ENCODE results near the gene MRPL12.
"Not testable (repeated sequence)": the region's sequence is repeated elsewhere in the genome, so short reads cannot be mapped to it uniquely, and the experiment has no call there.

Gene MRPL12

DNA sequence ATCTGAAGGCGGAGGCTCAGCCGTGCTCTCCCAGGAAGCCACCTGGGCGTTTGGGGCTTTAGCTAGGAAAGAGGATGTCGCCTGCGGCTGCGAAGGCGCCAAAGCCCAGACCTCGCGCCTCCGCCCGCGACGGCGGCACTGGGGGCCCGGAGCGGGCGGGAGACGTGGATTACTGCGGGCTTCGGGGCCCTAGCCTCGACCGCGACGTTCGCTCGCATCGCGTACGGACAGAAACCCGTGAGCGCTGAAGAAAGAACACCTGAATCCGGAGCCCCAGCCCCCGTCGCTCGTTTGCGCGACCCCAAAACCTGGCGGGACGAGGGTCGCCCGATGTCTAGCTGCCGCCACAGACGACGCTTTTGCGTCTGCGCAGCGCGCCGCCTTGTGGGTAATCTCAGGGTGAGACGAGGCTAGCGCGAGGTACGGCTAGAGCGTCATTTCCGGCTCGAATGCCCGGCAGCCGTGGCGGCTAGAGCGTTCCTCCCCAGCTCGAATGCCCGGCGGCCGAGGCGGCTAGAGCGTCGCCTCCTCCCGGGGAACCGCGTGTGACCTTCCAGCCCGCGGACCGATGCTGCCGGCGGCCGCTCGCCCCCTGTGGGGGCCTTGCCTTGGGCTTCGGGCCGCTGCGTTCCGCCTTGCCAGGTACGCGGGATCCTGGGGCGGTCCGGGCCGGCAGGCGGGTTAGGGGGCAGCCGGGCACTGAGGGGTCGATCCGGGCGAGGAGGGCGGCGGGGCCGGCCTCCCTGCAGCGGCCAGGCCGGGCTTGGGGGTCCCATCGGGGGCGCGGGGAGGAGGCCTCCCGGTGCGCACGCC lies at the start of gene MRPL12:
MRPL12 (plus strand) TSS at position 434 of the 813 bp plus-strand sequence; CDS start at position 569, 135 bp downstream.
- peak; percentile 98 for DNase-seq

DNA sequence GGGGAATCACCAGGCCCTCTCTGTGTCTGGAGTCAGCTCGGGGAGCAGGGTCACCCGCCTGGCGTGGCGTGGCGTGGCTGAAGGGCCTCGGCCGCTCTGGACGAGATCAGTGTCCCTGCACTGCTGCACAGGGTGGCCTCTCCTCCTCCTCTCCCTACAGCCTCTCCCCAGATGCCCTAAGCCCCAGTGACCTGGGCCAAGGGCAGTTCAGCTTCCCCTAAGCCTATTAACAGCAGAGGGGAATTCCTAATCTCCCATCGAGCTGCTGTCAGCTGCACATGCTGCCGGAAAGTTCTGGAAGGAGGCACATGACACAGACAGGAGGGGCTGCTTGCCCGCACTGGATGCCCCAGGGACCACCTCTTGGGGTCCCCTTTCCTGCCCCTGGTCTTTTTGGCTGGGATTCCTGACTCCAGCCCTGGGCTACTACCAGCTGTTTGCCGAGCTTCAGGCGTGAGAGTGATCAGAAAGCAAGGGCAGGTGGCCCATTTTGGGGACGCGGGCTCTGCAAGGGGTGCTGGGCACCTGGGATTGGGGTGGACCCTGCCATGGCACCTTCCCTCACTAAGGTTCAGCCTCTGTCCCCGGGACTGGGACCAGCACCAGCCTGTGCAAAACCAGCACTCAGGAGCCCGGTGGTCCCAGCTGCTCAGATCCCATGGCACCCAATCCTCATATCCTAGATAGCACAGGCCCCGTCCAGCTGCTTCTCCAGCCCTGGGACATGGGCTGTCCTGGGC lies 47.6 kb upstream of the MRPL12 start:
- DNase-seq, result no peak

DNA sequence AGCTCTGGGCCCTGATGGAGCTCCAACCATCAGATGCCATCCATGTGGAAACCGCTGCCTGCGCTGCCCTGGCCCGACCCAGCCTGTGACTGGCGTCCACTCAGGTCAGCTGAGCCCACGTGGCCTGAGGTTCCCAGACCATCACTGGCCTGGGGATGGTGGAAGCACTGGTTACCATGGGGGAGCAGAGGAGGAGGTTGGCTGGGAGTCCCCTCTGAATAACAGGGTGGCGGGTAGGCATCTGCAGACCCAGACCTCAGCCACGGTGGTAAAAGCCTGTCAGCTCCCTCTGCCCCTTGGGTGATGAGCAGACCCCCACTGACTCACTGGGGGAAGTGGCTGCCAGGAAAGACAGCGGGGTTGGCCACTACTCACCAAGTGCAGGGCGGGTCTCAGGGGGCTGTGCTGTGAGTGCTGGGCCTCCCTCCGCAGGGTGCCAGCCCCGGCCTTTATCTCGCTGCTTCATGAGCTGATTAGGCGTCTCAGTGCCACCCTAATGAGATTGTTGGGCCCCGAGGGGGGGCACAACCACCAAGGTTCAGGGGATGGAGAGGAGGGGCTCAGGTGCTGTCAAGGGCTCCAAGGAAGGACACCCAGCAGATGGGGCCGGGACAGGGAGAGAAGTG lies 46.9 kb upstream of the MRPL12 start, which contains the start of gene PDE6G:
PDE6G (minus strand) TSS at position 425 of the 626 bp plus-strand sequence. CDS start 3,237 bp downstream, outside the sequence.
- DNase-seq, result no peak

DNA sequence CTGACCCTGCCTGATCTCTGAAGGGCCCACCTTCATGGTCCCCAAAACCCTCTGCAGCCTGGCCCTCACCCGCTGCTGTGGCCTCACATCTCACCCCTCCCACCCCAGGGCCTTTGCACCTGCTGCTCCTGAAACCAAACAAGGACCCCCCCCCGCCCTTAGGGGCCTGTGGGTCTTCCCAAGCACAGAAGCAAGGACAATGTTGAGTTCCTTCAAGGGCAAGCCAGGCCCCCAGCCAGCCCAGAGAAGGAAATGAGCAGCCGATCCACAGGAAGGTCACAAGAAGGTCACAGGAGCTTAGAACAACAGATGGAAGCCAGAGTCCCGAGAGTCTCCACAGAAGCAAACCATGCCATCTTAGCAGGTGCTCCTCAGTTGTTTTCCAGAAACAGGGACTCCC lies 46.3 kb upstream of the MRPL12 start:
- DNase-seq, result no peak

DNA sequence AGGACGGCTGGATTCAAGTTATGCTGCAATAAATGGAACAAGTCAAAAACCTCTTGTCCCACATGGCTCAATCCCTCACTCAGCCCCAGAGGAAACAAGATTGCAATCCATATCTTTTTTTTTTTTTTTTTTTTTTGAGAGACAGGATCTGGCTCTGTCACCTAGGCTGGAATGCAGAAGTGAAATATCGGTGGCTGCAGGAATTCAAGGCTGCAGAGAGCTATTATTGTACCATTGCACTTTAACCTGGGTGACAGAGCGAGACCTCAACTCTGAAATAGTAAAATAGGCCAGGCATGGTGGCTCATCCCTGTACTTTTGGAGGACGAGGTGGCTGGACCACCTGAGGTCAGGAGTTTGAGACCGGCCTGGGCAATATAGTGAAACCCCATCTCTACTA lies 44.1 kb upstream of the MRPL12 start:
- DNase-seq, result no peak

DNA sequence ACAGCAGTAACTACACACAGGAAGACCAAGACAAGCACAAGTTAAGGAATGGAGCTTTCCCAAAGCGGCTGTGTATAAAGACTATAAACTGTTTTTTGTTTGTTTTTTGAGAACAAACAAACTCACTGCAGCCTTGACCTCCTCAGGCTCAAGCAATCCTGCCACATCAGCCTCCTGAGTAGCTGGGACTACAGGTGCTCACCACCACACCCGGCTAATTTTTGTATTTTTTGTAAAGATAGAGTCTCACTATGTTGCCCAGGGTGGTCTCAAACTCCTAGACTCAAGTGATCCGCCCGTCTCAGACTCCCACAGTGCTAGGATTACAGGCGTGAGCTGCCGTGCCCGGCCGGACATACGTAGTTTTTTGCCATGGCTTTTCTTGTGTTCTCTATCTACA lies 42.7 kb upstream of the MRPL12 start:
- no peak for DNase-seq

DNA sequence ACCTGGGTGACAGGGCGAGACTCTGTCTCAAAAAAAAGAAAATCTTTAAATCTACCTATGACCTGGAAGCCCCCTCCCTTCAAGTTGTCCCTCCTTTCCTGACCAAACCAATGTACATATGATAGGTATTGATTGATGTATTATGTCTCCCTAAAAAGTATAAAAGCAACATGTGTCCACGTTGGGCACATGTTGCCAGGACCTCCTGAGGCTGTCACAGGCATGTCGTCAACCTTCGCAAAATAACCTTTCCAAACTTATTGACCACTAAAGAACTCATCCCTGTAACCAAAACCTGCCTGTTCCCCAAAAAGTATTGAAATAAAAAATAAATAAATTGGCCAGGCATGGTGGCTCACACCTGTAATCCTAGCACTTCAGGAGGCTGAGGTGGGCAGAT lies 41.2 kb upstream of the MRPL12 start:
- no peak for DNase-seq

DNA sequence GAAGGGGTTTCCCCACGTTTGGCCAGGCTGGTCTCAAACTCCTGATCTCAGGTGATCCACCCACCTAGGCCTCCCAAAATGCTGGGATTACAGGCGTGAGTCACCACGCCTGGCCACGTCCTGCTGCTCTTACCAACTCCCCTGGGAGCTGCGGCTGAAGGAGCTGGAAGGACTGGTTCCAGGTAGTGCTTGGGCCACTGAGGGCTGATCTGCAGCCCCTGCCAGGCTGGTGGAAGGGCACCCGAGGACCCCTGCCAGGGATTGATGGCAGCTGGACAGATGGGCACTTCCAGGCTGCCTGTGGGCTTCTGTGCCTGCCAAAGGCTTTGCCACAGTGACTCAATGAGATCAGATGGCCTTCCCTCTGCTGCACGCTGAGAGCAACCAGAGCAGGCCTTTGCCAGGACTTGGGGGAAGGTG lies 39.1 kb upstream of the MRPL12 start:
- DNase-seq, result no peak

DNA sequence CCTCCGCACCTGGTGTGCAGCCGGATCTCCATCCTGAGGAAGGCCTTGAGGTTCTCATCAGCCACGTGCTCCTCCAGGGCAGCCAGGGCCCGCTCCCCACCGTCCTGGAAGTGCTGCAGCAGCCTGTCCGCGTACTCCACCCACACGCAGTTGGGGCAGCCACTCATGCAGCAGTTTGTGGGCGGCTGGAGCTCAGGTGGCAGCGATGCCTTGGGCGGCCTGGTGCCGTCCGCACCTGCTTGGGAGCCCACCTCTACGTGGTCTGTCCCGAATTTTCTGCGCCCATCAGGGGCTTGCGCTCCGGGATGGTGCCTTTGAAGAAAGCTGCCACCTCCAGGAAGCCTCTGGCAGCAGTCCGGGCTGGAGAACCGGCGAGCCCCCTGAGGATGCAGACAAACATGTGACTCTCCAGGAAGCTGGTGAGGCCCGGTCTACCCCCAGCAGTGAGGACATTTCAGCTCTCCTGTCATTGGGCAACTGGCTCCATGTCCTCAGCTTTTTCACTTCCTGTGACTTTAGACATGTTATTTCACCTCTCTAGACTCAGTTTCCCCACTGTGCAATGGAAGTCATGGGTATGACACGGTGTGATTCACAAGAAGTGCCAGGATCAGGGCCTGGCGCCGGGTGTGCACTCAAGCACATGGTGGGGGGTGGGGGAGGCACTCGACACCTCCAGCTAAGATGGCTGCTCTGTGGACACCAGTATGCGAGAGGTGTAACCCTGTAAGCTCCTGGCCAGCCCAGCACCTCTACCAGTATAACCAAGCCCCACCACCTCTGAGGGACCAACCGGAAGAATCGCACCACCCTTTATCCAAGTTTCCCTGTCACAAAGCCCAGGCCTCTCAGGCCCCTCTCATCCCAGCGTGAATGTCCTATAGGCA lies 37.7 kb upstream of the MRPL12 start:
- DNase-seq, result no peak

DNA sequence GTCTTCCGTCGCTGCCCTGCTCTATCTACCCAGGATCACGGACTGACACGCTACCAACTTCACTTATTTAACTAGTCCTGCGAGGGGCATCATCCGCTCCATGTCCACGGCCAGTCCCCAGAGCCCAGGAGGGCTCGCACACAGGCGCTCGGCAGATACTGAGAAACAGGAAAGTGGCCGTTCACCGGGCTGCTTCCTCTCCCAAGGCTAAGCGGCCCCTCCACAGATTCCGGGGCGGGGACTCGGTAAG lies 37.1 kb upstream of the MRPL12 start:
- no peak for DNase-seq

DNA sequence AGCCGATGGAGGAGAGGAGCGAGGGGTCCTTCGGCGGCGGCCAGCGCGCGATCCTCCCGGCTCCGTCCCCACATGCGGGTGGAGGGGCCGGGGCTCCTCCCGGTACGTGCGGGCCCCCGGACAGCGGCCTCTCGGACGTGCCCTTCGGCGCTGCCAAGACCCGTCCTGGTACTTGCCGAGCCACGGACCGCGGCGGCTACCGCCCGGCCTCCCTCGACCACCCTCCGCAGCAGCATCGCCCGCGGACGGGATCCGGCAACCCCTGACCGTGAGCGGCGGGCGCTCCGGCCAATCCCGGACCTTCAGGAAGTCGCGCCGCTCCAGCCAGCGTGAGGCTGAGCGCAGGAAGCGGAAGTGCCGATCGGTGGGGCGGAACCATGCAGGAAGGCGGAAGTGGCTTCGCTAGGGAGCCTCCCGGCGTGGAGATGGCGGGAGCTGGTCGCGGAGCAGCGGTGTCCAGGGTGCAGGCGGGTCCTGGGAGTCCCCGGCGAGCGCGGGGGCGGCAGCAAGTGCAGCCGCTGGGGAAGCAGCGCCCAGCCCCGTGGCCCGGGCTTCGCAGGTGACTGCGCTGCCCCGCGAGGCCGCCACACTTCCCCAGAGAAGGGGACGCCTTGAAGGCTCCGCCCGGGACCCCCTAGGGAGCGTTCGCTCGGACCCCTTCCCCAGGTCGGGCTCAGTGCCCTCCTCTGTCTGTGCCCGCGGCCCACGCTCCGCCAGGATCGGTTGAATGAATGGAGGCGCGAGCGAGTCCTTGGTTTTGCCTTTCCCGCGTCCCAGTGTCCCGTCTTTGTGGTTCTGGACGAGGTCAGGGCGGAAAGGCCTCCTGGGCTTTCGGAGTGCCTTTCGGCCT lies 36.6 kb upstream of the MRPL12 start, which contains the start of the genes CCDC137 and OXLD1:
CCDC137 (plus strand) TSS at position 396 of the 850 bp plus-strand sequence; CDS start at position 426, 30 bp downstream.
OXLD1 (minus strand) TSS at position 264 of the 850 bp plus-strand sequence; CDS start at position 236, 28 bp downstream.
- DNase-seq, result peak; percentile 97

DNA sequence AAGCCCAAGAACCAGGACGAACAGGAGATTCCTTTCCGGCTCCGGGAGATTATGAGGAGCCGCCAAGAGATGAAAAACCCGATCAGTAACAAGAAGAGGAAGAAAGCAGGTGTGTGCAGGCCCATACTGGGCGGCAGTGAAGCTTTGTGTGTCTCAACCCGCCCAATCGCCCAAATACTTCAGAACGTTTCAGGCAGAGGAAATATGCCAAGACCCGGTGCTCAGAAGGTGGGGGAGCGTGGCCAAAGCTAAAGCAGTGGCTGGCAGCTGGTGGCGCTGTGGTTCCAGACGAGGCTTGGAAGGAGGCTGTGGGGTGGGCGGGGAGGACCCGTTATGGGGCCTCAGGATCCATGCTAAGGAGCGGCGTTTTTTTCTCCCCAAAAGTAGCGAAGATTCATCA lies 35.4 kb upstream of the MRPL12 start:
- no peak for DNase-seq

DNA sequence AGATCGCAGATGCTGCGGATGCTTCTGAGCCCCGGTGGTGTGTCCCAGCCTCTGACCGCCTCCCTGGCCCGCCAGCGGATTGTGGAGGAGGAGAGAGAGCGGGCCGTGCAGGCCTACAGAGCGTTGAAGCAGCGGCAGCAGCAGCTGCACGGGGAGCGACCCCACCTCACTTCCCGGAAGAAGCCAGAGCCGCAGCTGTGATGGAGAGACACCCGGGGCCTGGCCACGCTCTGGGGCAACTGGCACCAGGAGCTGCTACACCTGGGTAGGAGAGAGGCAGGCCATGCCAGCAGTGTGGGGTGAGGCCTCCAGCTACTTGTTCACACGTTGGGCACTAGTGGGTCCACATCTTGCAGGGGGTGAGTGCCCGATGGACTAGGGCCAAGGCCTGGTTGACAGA lies 30.7 kb upstream of the MRPL12 start:
- no peak for DNase-seq

DNA sequence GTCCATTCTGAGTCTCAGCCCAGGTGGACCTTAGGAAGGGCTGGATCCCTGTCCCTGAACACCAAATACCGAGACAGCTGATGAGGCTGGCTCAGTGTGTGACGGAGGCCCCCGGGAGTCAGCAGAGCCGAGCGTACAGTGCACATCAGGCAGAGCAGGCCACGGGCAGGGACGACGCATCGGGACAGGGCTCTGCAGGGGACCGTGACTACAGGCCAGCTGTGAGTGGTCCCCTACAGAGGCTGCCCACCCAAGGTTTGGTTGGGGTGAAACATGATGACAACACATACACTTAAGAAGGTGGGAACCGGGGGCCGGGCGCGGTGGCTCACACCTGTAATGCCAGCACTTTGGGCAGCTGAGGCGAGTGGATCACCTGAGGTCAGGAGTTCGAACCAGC lies 30.2 kb upstream of the MRPL12 start:
- DNase-seq, result no peak

DNA sequence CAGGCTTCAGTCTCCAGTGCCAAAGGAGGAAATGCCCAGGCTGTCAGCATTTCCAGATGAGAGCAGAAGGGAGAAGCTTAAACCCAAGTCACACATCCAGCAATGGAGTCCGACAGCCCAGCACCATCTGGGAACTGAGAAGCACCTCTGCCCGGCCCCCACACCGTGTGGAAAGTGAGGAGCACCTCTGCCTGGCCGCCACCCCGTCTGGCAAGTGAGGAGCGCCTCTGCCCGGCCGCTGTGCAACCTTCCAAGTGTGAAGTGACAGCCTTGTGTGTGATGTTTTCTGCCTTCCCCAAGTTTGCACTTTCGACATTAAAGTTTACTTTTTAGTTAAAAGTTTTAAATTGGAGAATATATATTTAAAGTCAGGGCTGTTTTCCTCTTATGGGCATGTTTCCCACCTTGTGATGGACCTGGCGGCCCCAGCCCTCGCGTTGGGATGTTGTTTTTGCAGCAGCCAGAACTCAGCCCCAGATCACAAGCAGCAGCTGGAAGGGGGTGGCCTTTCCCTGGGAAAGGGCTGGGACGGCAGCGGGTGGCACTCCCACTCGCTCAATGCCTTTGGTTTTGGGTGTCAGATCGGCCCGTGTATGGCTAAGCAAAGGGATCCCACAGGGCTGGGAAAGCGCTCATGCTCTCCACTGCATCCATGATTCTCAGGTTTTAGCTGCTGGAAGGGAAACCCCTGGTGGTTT lies 29.5 kb upstream of the MRPL12 start:
- no peak for DNase-seq

DNA sequence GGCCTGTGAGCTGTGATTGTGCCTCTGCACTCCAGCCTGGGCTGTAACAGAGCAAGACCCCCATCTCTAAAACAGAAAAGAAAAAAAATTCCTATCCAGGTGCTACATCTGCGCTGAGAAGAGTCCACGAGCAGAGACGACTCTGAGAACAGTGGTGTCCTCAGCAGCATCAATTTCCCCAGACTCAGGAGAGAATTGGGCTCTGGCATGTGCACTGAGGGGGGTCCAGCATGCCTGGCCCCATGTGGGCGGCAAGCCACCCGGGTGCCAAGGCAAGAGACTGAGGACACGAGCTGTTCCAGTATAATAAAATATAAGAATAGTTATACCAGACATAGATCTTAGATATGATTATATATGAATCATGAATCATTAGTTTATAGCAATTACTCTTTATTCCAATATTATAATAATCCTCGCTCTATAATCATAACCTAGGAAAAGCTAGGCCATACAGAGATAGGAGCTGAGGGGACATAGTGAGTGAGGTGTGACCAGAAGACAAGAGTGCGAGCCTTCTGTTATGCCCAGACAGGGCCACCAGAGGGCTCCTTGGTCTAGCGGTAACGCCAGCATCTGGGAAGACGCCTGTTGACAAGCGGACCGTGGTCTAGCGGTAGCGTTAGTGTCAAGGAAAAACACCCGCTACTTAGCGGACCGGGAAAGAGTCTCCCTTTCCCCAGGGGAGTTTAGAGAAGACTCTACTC lies 27.5 kb upstream of the MRPL12 start:
- not testable (repeated sequence) for DNase-seq

DNA sequence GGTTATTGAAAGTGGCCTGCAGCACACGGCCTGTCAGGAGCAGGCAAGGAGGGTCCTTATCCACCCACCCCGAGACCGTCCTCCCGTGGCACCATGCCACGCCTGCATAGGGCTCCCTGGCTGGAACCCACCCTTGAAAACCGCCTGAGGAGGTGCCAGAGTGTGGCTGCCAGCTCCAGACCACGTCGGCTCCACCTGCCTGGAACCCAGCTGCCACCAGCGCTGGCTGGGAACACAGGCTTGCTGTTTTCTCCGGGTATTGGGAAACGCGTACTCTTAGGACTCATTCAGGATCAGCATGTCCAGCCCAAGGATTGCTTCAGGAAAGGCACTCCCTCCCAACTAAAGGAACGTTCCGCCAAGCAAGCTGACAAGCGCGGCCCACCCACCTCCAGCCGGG lies 26.3 kb upstream of the MRPL12 start:
- DNase-seq, result no peak

DNA sequence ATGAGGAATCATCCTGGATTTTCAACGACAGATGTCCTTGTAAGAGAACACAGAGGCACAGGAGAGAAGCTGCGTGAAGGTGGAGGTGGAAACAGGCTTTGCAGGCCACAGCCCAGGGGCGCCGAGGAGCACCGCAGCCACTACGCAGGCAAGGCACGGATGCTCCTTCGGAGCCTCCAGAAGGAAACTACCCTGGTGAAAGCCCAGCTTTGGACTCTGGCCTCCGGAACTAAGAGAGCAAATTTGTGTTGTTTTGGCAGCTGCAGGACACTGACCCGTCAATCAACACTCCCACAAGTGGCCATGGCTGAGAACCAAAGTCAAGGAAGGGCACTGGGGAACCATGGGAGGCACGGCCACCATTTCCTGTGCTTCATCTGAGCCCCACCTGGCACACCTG lies 23.0 kb upstream of the MRPL12 start:
- DNase-seq, result no peak

DNA sequence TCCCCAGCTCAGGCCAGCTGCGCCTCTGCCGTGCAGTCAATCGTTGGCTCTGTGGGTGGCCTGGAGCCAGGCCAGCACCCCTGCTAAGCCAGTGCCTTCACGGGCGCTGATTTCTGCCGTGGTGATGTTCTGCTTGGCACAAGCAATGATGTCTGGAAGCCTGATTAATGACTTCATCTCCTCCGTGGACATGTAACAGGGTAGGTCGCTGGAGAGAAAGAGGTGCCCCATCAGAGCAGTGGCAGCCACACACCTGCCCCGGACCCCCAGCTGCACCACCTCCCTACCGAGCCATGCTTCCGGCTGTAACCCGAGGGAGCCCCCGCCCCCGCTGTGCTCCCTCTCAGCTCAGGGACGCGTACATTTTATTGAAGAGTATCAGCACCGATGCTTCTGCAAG lies 21.5 kb upstream of the MRPL12 start:
- DNase-seq, result no peak

DNA sequence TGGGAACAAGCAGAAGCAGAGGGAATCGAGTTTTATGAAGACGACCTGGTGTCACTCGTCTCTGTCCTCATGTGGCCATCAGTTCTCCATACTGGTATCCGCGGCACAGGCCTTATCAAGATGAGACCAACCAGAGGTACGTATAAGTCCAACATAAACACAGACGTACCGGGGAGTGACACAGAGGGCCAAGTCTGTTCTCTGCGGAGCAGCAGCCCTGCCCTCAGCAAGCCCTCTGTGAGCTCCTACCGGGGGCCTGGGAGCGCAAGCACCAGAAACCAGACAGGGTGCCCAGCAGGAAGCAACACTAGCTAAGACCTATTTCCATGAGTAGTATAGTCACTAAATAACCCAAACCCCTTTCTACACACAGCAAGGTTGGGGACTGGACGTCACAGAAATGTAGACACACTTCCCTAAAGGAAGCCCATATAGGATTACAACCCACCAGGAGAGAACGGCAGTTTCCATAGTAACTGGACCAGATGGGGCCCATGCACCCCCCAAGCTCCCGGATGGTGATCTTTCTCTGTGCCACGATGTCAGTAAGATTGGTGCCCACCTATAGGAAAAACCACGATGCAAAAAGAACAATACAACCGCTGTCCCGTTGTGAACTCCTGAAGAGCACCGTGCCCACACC lies 20.5 kb upstream of the MRPL12 start:
- no peak for DNase-seq

All from midbrain (tissue), 1 donor.